Lower lobe of right lung (tissue), 2 donors: ENCODE measurements around the gene TARBP2. TPM values are rescaled to one million over a fixed set of nuclear protein-coding genes. Genes with fewer than 3 reads are reported as not detected.

Experiments
- ATAC-seq, 2 donors: fragments of 200-7000 bp; cut with Tn5 transposase; one replicate each; pipeline ENCODE4 v1.9.1; 2020 to 2022; ENCODE audit warnings: mild to moderate bottlenecking in 2 of 2, moderate library complexity in 2 of 2
- DNase-seq: peaks from one replicate; pipeline ENCODE4 v3.0.0-alpha.2; 2020
- H3K27ac ChIP-seq: fragments of 200-600 bp; one replicate; pipeline ENCODE4 v1.8.0; 2022
- H3K27me3 ChIP-seq: fragments of 200-600 bp; one replicate; pipeline ENCODE4 v1.8.0; 2022; ENCODE audit warnings: low read depth
- H3K36me3 ChIP-seq: fragments of 200-600 bp; one replicate; pipeline ENCODE4 v1.8.0; 2022; ENCODE audit warnings: mild to moderate bottlenecking
- H3K4me1 ChIP-seq: fragments of 200-600 bp; one replicate; pipeline ENCODE4 v1.8.0; 2022
- H3K4me3 ChIP-seq: fragments of 200-600 bp; one replicate; pipeline ENCODE4 v1.8.0; 2022; ENCODE audit warnings: mild to moderate bottlenecking
- H3K9me3 ChIP-seq: fragments of 200-600 bp; one replicate; pipeline ENCODE4 v1.8.0; 2022
- intact Hi-C: fragments of 100-400 bp; cut with DNase I; formaldehyde crosslinking; loops from one replicate; pipeline ENCODE4 v1.11.0; 2022
- total RNA-seq: library from RNA; stranded (reverse); fragmentation: NEBNext Ultra II Directional; extraction: Animal tissue kit (Norgen Biotek cat#: 25700); gene quantifications from one replicate; pipeline ENCODE4 v1.2.1, GENCODE V29; 2021
- TF ChIP-seq, protein P1 (sequence below): fragments of 200-600 bp; IDR thresholded peaks from one replicate; pipeline ENCODE4 v1.8.0; 2022; ENCODE audit warnings: antibody characterized with exemption, mild to moderate bottlenecking
- donor health status: DM: no; HTN: yes; CAD: no; lungs with severe emphysema.

TARBP2 gene
- total RNA-seq, 1 donor from 2014 or later = 34.3 TPM

DNA sequence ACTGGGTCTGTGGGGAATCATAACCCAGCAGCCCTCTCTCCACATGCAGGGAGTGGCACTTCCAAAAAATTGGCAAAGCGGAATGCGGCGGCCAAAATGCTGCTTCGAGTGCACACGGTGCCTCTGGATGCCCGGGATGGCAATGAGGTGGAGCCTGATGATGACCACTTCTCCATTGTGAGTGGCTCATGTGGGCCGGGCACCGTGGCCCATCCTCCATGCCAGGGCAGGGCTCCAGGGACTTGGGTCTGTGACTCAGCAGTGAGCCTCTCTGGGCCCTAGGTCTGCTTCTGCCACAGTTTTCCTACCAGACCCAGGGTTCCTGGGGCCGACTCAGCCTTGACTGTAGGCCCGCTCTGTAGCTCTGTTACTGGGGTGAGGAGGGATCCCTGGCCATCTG lies 4.0 kb downstream of the TARBP2 start:
- Histone ChIP-seq H3K27ac (no peak overlapping the region), H3K36me3 (peaks cover 45% of the 10 kb centered on the region), H3K27me3 (no peaks in the 10 kb centered on the region), H3K9me3 (no peaks in the 10 kb centered on the region), H3K4me3 (no peak overlapping the region), H3K4me1 (peaks cover 39% of the 10 kb centered on the region)
- DNase-seq = no peak
- intact Hi-C loops = no loop called here
- no peak for ATAC-seq
- TF ChIP-seq, protein P1, sequence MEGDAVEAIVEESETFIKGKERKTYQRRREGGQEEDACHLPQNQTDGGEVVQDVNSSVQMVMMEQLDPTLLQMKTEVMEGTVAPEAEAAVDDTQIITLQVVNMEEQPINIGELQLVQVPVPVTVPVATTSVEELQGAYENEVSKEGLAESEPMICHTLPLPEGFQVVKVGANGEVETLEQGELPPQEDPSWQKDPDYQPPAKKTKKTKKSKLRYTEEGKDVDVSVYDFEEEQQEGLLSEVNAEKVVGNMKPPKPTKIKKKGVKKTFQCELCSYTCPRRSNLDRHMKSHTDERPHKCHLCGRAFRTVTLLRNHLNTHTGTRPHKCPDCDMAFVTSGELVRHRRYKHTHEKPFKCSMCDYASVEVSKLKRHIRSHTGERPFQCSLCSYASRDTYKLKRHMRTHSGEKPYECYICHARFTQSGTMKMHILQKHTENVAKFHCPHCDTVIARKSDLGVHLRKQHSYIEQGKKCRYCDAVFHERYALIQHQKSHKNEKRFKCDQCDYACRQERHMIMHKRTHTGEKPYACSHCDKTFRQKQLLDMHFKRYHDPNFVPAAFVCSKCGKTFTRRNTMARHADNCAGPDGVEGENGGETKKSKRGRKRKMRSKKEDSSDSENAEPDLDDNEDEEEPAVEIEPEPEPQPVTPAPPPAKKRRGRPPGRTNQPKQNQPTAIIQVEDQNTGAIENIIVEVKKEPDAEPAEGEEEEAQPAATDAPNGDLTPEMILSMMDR = no peak

DNA sequence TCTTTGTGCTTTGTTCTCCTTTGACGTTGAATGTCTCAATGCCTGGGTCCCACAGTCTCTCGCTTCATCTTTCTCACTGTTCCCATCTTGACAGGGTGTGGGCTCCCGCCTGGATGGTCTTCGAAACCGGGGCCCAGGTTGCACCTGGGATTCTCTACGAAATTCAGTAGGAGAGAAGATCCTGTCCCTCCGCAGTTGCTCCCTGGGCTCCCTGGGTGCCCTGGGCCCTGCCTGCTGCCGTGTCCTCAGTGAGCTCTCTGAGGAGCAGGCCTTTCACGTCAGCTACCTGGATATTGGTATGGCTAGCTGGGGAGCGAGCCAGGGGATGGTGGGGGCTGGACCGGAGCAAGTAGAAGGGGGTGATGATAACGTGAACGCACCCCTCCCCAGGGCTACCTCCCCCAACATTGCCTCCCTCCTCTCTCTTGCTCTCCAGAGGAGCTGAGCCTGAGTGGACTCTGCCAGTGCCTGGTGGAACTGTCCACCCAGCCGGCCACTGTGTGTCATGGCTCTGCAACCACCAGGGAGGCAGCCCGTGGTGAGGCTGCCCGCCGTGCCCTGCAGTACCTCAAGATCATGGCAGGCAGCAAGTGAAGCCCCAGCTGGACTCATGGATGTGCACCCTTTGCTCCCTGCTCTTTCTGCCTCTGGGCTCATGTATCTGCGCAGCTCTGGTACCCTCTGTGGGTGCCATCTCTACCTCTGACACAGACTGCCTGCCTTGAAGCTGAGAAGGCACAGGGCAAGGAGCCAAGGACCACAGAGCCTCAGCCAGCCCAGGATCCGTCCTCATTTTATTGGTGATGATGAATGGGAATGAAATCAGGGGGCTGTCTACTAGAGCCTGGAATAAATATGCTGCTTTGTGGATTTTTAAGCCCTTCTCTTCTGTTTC lies 4.7 kb downstream of the TARBP2 start:
- TF ChIP-seq, protein P1 = no peak
- ATAC-seq = no peak
- Histone ChIP-seq H3K27ac (no peak overlapping the region), H3K4me3 (no peak overlapping the region), H3K36me3 (peaks cover 52% of the 10 kb centered on the region), H3K27me3 (no peaks in the 10 kb centered on the region), H3K4me1 (peaks cover 39% of the 10 kb centered on the region), H3K9me3 (no peaks in the 10 kb centered on the region)
- intact Hi-C loops = no loop called here
- DNase-seq = no peak

DNA sequence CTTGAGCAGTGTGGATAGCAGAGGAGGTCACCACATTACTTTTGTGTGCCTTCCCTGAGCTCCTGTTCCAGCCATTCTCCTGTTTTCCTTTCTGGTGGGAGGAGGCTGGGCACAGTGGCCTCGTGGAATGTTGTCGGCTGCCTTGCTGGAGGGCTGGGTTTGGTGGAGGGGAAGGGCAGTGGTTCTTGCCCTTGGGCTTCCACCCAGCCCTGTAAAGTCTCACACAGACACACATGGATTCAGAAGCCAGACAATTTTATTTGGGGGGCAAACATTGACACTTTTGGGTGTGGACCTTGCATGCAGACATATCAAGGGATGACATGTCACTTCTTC lies 5.3 kb downstream of the TARBP2 start:
- H3K27me3 ChIP-seq = no peaks in the 10 kb centered on the region
- H3K4me3 ChIP-seq = no peak overlapping the region
- ATAC-seq = no peak
- TF ChIP-seq, protein P1 = no peak
- peaks cover 38% of the 10 kb centered on the region for H3K4me1 ChIP-seq
- DNase-seq = no peak
- no peak overlapping the region for H3K27ac ChIP-seq
- intact Hi-C loops = no loop called here
- no peaks in the 10 kb centered on the region for H3K9me3 ChIP-seq
- peaks cover 58% of the 10 kb centered on the region for H3K36me3 ChIP-seq

DNA sequence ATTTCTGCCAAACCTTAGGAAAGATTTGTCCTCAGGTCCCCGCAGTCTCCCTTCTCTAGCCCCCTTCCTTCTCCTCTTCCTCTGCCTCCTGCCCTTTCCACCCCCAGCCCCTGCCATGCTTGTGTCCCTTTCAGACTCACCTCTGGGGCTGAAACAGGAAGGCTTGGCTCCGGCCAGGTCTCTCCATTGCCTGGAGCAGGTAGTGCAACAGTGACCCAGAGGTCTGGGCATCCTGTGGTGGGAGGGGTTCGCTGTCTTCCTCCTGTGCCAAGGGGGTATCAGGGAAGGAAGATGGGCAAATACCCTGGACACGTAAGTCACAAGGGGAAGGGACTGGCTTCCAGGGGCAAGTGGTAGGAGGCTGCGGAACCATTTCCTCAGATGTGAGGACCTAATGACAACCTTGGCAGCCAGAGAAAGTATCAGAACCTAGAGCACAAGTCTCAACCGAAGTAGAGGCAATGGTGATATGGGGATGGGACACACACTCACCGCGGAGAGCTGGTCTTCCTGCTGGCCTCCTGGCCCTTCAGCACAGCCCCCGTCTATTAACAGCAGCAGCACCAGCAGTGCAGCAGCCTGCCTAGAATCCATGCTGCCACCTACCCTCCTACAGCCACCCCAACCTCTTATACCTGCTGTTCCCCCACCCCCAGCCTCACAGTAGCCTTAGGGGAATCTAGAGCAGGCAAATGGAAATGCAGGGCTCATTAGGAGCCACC lies 6.0 kb downstream of the TARBP2 start, which contains the start of gene NPFF:
Gene NPFF, minus strand, starts transcription at position 604 of the 722 bp plus-strand sequence. Its CDS starts 10 bp downstream, at position 594.
- no peak within 1 kb of the TSS for H3K4me3 ChIP-seq
- DNase-seq (no peak), ATAC-seq (no peak)
- no peak within 1 kb of the TSS for H3K27ac ChIP-seq
- H3K4me1 ChIP-seq = peaks cover 31% of the 10 kb centered on the region
- H3K36me3 ChIP-seq = peaks cover 65% of the 10 kb centered on the region
- no peaks in the 10 kb centered on the region for H3K9me3 ChIP-seq
- intact Hi-C loops = no loop called here
- no peaks in the 10 kb centered on the region for H3K27me3 ChIP-seq
- TF ChIP-seq, protein P1 = no peak

DNA sequence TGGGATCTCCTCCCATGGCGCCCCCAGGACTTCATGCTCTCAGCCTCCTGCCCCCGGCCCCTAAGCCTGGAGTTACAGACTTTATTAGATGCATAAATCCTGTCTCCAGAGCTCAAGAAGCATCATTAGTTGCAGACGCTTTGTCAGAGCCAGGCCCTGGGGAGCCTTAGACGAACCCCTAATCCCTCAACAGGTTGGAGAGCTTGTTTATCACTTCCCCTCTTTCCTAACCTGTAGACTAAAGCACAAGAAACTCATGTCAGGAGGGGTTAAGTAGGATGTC lies 6.5 kb downstream of the TARBP2 start:
- peaks cover 70% of the 10 kb centered on the region for H3K36me3 ChIP-seq
- no peaks in the 10 kb centered on the region for H3K27me3 ChIP-seq
- no peak for ATAC-seq
- DNase-seq = no peak
- no peak overlapping the region for H3K27ac ChIP-seq
- no peaks in the 10 kb centered on the region for H3K9me3 ChIP-seq
- intact Hi-C loops = no loop called here
- H3K4me3 ChIP-seq = no peak overlapping the region
- peaks cover 26% of the 10 kb centered on the region for H3K4me1 ChIP-seq
- TF ChIP-seq, protein P1 = no peak
